Ovary (tissue), 9 donors: ENCODE results near the gene TMEM30B. TPM values are rescaled to one million over a fixed set of nuclear protein-coding genes. Genes with fewer than 3 reads are reported as not detected.

Experiments
- DNase-seq, 5 donors: peaks; one replicate each; pipeline ENCODE4 v3.0.0-alpha.2; 2019 to 2020
- H3K27ac ChIP-seq, 2 donors: fragments of 200-600 bp; one replicate each; pipeline versions ENCODE4 v1.5.1 to v1.8.0; 2019 to 2022
- H3K27me3 ChIP-seq: fragments of 200-600 bp; one replicate; pipeline ENCODE4 v1.8.0; 2022
- H3K36me3 ChIP-seq: fragments of 200-600 bp; sonication (generic); one replicate; pipeline ENCODE4 v1.5.1; 2019
- H3K4me1 ChIP-seq: one replicate; pipeline ENCODE4 v1.8.1; 2013; ENCODE audit warnings: mild to moderate bottlenecking, moderate library complexity; ENCODE audit not compliant: insufficient read depth
- H3K4me3 ChIP-seq: fragments of 200-600 bp; sonication (generic); one replicate; pipeline ENCODE4 v1.5.1; 2017
- H3K9me3 ChIP-seq, 2 donors: fragments of 200-600 bp in 1 of 2; sonication (generic) in 1 of 2; one replicate each; pipeline versions ENCODE4 v1.5.1 to v1.8.1; 2013 to 2019; ENCODE audit warnings: mild to moderate bottlenecking in 1 of 2, moderate library complexity in 1 of 2
- EP300 ChIP-seq: sonication (generic); formaldehyde crosslinking; IDR thresholded peaks from one replicate; pipeline ENCODE4 v1.6.1; 2017; ENCODE audit warnings: antibody characterized with exemption
- POLR2A ChIP-seq: fragments of 450-650 bp; IDR thresholded peaks from one replicate; pipeline ENCODE4 v1.6.1; 2017; ENCODE audit warnings: antibody characterized with exemption, mild to moderate bottlenecking, moderate library complexity
- WGBS, 3 donors: extraction: QIAGEN DNeasy Blood & Tissue Kit in 1 of 3; methylation state at CpG; one replicate each; pipeline versions ENCODE4 v1.1.5 to v1.1.7; 2013 to 2017; 5-methylcytosine and 5-hydroxymethylcytosine counted together
- intact Hi-C, 4 donors: fragments of 100-400 bp; cut with DNase I; formaldehyde crosslinking; loops; one replicate each; pipeline versions ENCODE4 v1.11.0 to v1.15.1; 2022 to 2023
- polyA plus RNA-seq, 2 donors: library from polyadenylated mRNA; stranded (reverse); fragments of 200-250 nt in 1 of 2; fragments of 350-450 nt in 1 of 2; fragmentation: Illumina TruSeq in 1 of 2; extraction: RNeasy Lipid Tissue Mini Kit (QIAGEN cat#74804) in 1 of 2; gene quantifications; one replicate each; pipeline ENCODE4 v1.2.3, GENCODE V29; 2013 to 2014
- total RNA-seq, 7 donors: library from RNA; depleted of rRNA in 2 of 7; stranded (reverse); fragments of >200 nt in 2 of 7; fragmentation: NEBNext Ultra II Directional in 3 of 7; extraction: Animal tissue kit (Norgen Biotek cat#: 25700) in 3 of 7; gene quantifications; one replicate each; pipeline versions ENCODE4 v1.1.0 to v1.2.4, GENCODE V29; 2016 to 2023
- TF ChIP-seq, protein P1 (sequence below), 3 donors: fragments of 450-650 bp in 2 of 3; fragments of 200-600 bp in 1 of 3; IDR thresholded peaks; one replicate each; pipeline versions ENCODE4 v1.5.1 to v1.8.0; 2016 to 2022; ENCODE audit warnings: antibody characterized with exemption in 3 of 3, mild to moderate bottlenecking in 1 of 3
- donor health status: DM: no; HTN: no; CAD: no; lungs with moderate emphysema.
- donor health status: DM: no; HTN: no; CAD: no.
- donor health status: Bipolar disorder and iron deficiency.
- donor health status: DM: yes; HTN: yes; CAD: no.
- donor health status: DM: no; HTN: no; CAD: no.
- donor health status: DM: yes; HTN: yes; CAD: no.

The TMEM30B gene
- total and polyA plus RNA-seq, 9 donors = 1.2 to 35.3 (median 3.5) TPM

DNA sequence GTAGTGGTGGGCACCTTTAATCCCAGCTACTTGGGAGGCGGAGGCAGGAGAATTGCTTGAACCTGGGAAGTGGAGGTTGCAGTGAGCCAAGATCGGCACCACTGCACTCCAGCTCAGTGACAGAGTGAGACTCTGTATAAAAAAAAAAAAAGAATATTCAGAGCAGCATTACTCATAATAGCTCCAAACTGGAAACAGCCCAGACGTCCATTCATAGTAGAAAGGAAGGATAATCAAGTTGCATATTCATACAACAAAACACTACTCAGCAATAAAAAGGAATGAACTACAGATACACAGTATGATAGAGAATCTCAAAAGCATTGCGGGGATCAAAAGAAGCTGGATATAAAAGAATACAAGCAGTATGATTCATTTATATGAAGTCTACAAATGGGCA is 19.1 kb downstream of the TMEM30B start:
- WGBS, 3 donors = 78 to 87% (median 85%) methylated on average over 4 of the region's 4 CpGs
- Histone ChIP-seq H3K9me3 (no peaks in the 10 kb centered on the region), H3K4me1 (peaks cover 6% of the 10 kb centered on the region), H3K27me3 (no peaks in the 10 kb centered on the region), H3K27ac (no peak overlapping the region), H3K4me3 (no peak overlapping the region), H3K36me3 (no peaks in the 10 kb centered on the region)
- no peak for DNase-seq
- TF ChIP-seq, protein P1, sequence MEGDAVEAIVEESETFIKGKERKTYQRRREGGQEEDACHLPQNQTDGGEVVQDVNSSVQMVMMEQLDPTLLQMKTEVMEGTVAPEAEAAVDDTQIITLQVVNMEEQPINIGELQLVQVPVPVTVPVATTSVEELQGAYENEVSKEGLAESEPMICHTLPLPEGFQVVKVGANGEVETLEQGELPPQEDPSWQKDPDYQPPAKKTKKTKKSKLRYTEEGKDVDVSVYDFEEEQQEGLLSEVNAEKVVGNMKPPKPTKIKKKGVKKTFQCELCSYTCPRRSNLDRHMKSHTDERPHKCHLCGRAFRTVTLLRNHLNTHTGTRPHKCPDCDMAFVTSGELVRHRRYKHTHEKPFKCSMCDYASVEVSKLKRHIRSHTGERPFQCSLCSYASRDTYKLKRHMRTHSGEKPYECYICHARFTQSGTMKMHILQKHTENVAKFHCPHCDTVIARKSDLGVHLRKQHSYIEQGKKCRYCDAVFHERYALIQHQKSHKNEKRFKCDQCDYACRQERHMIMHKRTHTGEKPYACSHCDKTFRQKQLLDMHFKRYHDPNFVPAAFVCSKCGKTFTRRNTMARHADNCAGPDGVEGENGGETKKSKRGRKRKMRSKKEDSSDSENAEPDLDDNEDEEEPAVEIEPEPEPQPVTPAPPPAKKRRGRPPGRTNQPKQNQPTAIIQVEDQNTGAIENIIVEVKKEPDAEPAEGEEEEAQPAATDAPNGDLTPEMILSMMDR (IDR thresholded peaks at IDR 0.05) = no peak
- TF ChIP-seq POLR2A (no peak), EP300 (no peak)
- intact Hi-C loops = no loop called here

DNA sequence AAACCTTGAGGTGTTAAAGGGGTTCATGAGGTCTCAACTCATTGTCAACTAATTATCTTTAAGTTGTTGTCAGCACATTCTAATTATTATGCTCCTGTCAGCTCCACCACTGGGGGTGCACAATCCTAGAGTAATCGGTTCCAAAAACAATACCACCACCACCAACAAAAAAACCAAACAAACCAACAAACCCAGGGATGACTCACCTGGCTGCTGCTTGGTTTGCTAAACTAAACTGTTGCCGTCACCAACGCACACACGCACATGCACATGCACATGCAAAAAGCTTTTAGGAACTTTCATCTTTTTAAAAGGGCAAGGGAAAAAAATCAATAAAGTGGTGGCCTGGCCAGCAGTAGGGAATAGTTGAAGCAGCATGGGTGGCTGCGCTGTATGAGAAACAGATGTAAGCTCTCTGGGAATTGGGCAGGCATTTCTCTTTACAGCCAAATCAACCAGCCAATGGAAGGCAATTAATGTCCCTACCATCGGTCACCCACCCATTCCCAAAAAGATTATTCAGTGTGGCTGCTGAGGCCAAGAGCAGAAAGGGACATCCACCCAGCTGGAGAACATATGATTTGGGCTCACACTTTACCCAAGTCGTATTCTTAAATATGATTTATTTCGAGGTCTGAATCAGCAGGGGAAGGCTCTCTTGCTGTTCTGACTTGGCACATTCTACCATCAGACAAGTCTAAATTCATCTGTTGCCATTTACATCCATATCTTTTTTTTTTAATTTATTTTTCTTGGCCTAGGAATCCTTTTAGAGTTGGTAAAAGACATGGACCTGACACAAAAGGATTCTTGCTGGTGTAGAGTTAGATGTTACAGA is 20.0 kb downstream of the TMEM30B start:
- 78 to 84% (median 82%) methylated on average over 8 of the region's 8 CpGs for WGBS, 3 donors
- Histone ChIP-seq H3K27me3 (no peaks in the 10 kb centered on the region), H3K4me3 (no peak overlapping the region), H3K4me1 (peaks cover 4% of the 10 kb centered on the region), H3K36me3 (no peaks in the 10 kb centered on the region), H3K9me3 (no peaks in the 10 kb centered on the region), H3K27ac (no peak overlapping the region)
- DNase-seq = no peak
- TF ChIP-seq EP300 (no peak), POLR2A (no peak)
- TF ChIP-seq, protein P1 (IDR thresholded peaks at IDR 0.05) = no peak
- intact Hi-C loops = no loop called here

DNA sequence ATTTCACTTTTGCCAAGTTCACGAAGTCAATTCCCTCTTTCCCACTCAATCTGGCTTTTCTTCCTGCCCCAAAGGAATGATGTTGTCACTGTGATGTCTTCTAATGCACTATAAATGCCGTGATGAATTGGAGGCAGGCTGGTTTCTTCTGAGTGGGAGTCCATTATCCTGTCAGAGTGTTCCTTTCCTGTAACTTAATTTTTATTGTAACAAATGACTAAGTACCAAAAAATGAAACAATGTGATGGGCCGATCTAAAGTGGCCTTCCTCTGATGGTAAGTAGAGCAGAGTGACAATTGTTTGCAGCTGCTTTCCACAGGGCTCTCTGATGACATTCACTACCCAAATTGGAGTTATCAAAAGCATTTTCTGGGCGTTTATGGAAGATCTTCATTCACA is 22.2 kb downstream of the TMEM30B start:
- 44 to 54% (median 47%) methylated on average over 4 of the region's 4 CpGs for WGBS, 3 donors
- TF ChIP-seq, protein P1 (IDR thresholded peaks at IDR 0.05) = no peak
- TF ChIP-seq EP300 (no peak), POLR2A (no peak)
- Histone ChIP-seq H3K4me1 (peaks cover 2% of the 10 kb centered on the region), H3K9me3 (no peaks in the 10 kb centered on the region), H3K27ac (no peak overlapping the region), H3K36me3 (no peaks in the 10 kb centered on the region), H3K4me3 (no peak overlapping the region), H3K27me3 (no peaks in the 10 kb centered on the region)
- intact Hi-C loops = loop anchor here in 3 of 4 donors (10.0 kb wide), 4 partner anchors 234 to 634 kb away; partner anchors contain the start of gene SIX4 (in 1 of the 3)
- no peak for DNase-seq

DNA sequence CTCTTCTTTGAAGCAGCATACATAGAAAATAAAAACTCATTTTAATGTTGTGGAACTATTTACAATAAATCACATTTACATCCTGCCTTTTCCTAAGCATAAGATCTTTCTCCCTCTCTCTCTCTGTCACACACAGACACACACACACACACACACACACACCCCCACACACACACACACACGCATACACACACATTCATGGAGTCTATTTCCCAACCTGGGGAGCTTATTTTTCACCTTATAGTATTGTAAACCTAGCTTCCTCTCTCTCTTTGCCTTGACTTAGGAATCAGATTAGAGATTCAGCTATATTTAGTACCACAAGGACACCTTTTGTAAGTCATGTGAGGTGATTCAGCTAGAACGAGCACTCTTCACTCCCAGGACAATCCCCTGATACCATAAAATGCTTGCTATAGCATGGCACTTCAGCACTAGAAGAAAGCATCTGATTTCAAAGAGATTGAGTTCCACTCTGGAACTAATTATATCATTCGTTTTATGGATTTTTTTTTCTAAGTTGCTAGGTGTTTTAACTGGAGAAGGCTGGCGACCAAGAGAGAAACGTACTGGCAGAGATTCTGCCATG is 23.6 kb downstream of the TMEM30B start:
- Histone ChIP-seq H3K4me1 (peaks cover 2% of the 10 kb centered on the region), H3K27me3 (no peaks in the 10 kb centered on the region), H3K4me3 (no peak overlapping the region), H3K9me3 (no peaks in the 10 kb centered on the region), H3K36me3 (no peaks in the 10 kb centered on the region), H3K27ac (no peak overlapping the region)
- TF ChIP-seq POLR2A (no peak), EP300 (no peak)
- TF ChIP-seq, protein P1 (IDR thresholded peaks at IDR 0.05) = no peak
- 60 to 77% (median 75%) methylated on average over 5 of the region's 5 CpGs for WGBS, 3 donors
- intact Hi-C loops = loop anchor here in 3 of 4 donors (10.0 kb wide), 4 partner anchors 233 to 633 kb away; partner anchors contain the start of gene SIX4 (in 1 of the 3)
- DNase-seq = no peak
